HG02588 (cell line): ENCODE data around the gene COTL1.

Experiments
- ATAC-seq: cut with Tn5 transposase; IDR thresholded peaks from one replicate; pipeline ENCODE4 v1.9.1; 2021; ENCODE audit warnings: mild to moderate bottlenecking, moderate library complexity; ENCODE audit not compliant: unreplicated experiment

Gene COTL1

GRCh38 chr16:84555418-84556196 is 62.3 kb downstream of the COTL1 start:
- ATAC-seq: no peak

GRCh38 chr16:84554627-84555328 is 63.1 kb downstream of the COTL1 start:
- no peak for ATAC-seq

GRCh38 chr16:84553873-84554399 is 63.9 kb downstream of the COTL1 start:
- no peak for ATAC-seq

GRCh38 chr16:84552135-84552534 is 65.7 kb downstream of the COTL1 start:
- no peak for ATAC-seq

GRCh38 chr16:84550096-84550495 is 67.8 kb downstream of the COTL1 start:
- ATAC-seq: no peak

- ATAC-seq: no peak
Measured at GRCh38 chr16:84548971-84549844, 68.7 kb downstream of the COTL1 start.

GRCh38 chr16:84548508-84548907 is 69.4 kb downstream of the COTL1 start:
- ATAC-seq: no peak

- ATAC-seq: no peak
Measured at GRCh38 chr16:84547546-84548061, 70.3 kb downstream of the COTL1 start.

GRCh38 chr16:84546669-84547545 is 71.0 kb downstream of the COTL1 start:
- no peak for ATAC-seq

GRCh38 chr16:84545114-84545737 is 72.7 kb downstream of the COTL1 start:
- no peak for ATAC-seq

- ATAC-seq: no peak
Measured at GRCh38 chr16:84544031-84544773, 73.7 kb downstream of the COTL1 start.

- ATAC-seq: no peak
Measured at GRCh38 chr16:84543253-84543652, 74.6 kb downstream of the COTL1 start.

- no peak for ATAC-seq
Measured at GRCh38 chr16:84541999-84542817, 75.7 kb downstream of the COTL1 start.

- ATAC-seq: no peak
Measured at GRCh38 chr16:84540194-84540593, 77.7 kb downstream of the COTL1 start.

GRCh38 chr16:84538222-84538840 is 79.5 kb downstream of the COTL1 start:
- ATAC-seq: no peak

- ATAC-seq: no peak
Measured at GRCh38 chr16:84537491-84538151, 80.3 kb downstream of the COTL1 start.

- no peak for ATAC-seq
Measured at GRCh38 chr16:84535851-84536250, 82.0 kb downstream of the COTL1 start.
